SU-DHL-6 (cell line): Measurements from ENCODE around the gene DIS3L2.

Experiments used
- EZH2phosphoT487 ChIP-seq: fragments of 200-600 bp; sonication (generic), shearing (Covaris generic); conservative IDR thresholded peaks from 2 replicates; pipeline ENCODE4 v1.6.1; 2018; ENCODE audit warnings: mild to moderate bottlenecking, antibody characterized with exemption, low read length, moderate library complexity, mixed read lengths
- TF ChIP-seq, protein P1 (sequence below): fragments of 200-600 bp; sonication (generic); IDR thresholded peaks from one replicate; pipeline ENCODE4 v1.5.1; 2017; ENCODE audit warnings: antibody characterized with exemption, mild to moderate bottlenecking, low read length, moderate library complexity; ENCODE audit not compliant: insufficient read depth, poor library complexity, severe bottlenecking

GRCh38 chr2:232142049-232142448, 180.5 kb downstream of the DIS3L2 start:
- TF ChIP-seq, protein P1, sequence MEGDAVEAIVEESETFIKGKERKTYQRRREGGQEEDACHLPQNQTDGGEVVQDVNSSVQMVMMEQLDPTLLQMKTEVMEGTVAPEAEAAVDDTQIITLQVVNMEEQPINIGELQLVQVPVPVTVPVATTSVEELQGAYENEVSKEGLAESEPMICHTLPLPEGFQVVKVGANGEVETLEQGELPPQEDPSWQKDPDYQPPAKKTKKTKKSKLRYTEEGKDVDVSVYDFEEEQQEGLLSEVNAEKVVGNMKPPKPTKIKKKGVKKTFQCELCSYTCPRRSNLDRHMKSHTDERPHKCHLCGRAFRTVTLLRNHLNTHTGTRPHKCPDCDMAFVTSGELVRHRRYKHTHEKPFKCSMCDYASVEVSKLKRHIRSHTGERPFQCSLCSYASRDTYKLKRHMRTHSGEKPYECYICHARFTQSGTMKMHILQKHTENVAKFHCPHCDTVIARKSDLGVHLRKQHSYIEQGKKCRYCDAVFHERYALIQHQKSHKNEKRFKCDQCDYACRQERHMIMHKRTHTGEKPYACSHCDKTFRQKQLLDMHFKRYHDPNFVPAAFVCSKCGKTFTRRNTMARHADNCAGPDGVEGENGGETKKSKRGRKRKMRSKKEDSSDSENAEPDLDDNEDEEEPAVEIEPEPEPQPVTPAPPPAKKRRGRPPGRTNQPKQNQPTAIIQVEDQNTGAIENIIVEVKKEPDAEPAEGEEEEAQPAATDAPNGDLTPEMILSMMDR, result peak; percentile 56
- no peak for TF ChIP-seq EZH2phosphoT487
